Upper lobe of left lung (tissue), 6 donors: ENCODE results near the gene UBQLN1. TPM values are rescaled to one million over a fixed set of nuclear protein-coding genes. Genes with fewer than 3 reads are reported as not detected.

ENCODE experiments used
- ATAC-seq, 2 donors: fragments of 200-7000 bp; cut with Tn5 transposase; one replicate each; pipeline ENCODE4 v1.9.1; 2022; ENCODE audit warnings: mild to moderate bottlenecking in 2 of 2, moderate library complexity in 2 of 2; ENCODE audit not compliant: low FRiP score in 2 of 2
- DNase-seq, 2 donors: peaks; one replicate each; pipeline ENCODE4 v3.0.0-alpha.2; 2019 to 2020
- H3K27ac ChIP-seq, 4 donors: fragments of 200-600 bp; sonication (generic); one replicate each; pipeline ENCODE4 v1.5.1; 2016 to 2019
- H3K27me3 ChIP-seq, 4 donors: fragments of 200-600 bp; sonication (generic); one replicate each; pipeline ENCODE4 v1.5.1; 2017 to 2019
- H3K36me3 ChIP-seq, 4 donors: fragments of 200-600 bp; sonication (generic); one replicate each; pipeline ENCODE4 v1.5.1; 2016 to 2019
- H3K4me1 ChIP-seq, 4 donors: fragments of 200-600 bp; sonication (generic); one replicate each; pipeline ENCODE4 v1.5.1; 2018 to 2019
- H3K4me3 ChIP-seq, 4 donors: fragments of 200-600 bp; sonication (generic); one replicate each; pipeline ENCODE4 v1.5.1; 2017 to 2019; ENCODE audit warnings: mild to moderate bottlenecking in 2 of 4, moderate library complexity in 1 of 4
- H3K9me3 ChIP-seq, 4 donors: fragments of 200-600 bp; sonication (generic); one replicate each; pipeline ENCODE4 v1.5.1; 2018 to 2019
- EP300 ChIP-seq, 4 donors: sonication (generic); formaldehyde crosslinking; IDR thresholded peaks; one replicate each; pipeline ENCODE4 v1.5.1; 2017; ENCODE audit warnings: antibody characterized with exemption in 4 of 4, control low read depth in 2 of 4
- POLR2A ChIP-seq, 4 donors: fragments of 450-650 bp; IDR thresholded peaks; one replicate each; pipeline ENCODE4 v1.5.1; 2016 to 2017; ENCODE audit warnings: antibody characterized with exemption in 4 of 4, mild to moderate bottlenecking in 2 of 4
- POLR2AphosphoS5 ChIP-seq, 2 donors: sonication (generic); formaldehyde crosslinking; IDR thresholded peaks; one replicate each; pipeline ENCODE4 v1.5.1; 2017; ENCODE audit warnings: antibody characterized with exemption in 2 of 2
- WGBS, 2 donors: methylation state at CpG; one replicate each; pipeline ENCODE4 v1.1.5; 2017 to 2018; 5-methylcytosine and 5-hydroxymethylcytosine counted together
- total RNA-seq, 6 donors: library from RNA; depleted of rRNA in 4 of 6; stranded (reverse); fragments of >200 nt in 4 of 6; gene quantifications; one replicate each; pipeline versions ENCODE4 v1.1.0 to v1.2.1, GENCODE V29; 2016 to 2021
- TF ChIP-seq, protein P1 (sequence below), 6 experiments: fragments of 450-650 bp in 4 of 6; fragments of 200-600 bp in 2 of 6; sonication (generic) in 2 of 6; IDR thresholded peaks; one replicate each; pipeline ENCODE4 v1.5.1; 2016 to 2019; ENCODE audit warnings: antibody characterized with exemption in 6 of 6
- donor health status: DM: no; HTN: no; CAD: no; lungs with moderate emphysema.
- donor health status: DM: no; HTN: yes; CAD: no; lungs with severe emphysema.

Gene UBQLN1
- total RNA-seq, 6 donors from 2014 or later: 75.6 to 113 (median 84.7) TPM

- TF ChIP-seq, protein P1, sequence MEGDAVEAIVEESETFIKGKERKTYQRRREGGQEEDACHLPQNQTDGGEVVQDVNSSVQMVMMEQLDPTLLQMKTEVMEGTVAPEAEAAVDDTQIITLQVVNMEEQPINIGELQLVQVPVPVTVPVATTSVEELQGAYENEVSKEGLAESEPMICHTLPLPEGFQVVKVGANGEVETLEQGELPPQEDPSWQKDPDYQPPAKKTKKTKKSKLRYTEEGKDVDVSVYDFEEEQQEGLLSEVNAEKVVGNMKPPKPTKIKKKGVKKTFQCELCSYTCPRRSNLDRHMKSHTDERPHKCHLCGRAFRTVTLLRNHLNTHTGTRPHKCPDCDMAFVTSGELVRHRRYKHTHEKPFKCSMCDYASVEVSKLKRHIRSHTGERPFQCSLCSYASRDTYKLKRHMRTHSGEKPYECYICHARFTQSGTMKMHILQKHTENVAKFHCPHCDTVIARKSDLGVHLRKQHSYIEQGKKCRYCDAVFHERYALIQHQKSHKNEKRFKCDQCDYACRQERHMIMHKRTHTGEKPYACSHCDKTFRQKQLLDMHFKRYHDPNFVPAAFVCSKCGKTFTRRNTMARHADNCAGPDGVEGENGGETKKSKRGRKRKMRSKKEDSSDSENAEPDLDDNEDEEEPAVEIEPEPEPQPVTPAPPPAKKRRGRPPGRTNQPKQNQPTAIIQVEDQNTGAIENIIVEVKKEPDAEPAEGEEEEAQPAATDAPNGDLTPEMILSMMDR (IDR thresholded peaks at IDR 0.05): no peak
- TF ChIP-seq POLR2AphosphoS5 (IDR thresholded peaks at IDR 0.05) (no peak), POLR2A (IDR thresholded peaks at IDR 0.05) (no peak), EP300 (IDR thresholded peaks at IDR 0.05) (no peak)
- Histone ChIP-seq H3K9me3 (no peaks in the 10 kb centered on the region), H3K4me1 (no peaks in the 10 kb centered on the region), H3K36me3 (no peaks in the 10 kb centered on the region), H3K27me3 (no peaks in the 10 kb centered on the region), H3K4me3 (no peak overlapping the region), H3K27ac (no peak overlapping the region)
- WGBS, 2 donors: 91 to 94% methylated on average over 1 of the region's 1 CpG
- no peak for ATAC-seq
- DNase-seq: no peak
These were observed 7.5 kb upstream of the UBQLN1 start for GRCh38 chr9:83715221-83715620.

DNA sequence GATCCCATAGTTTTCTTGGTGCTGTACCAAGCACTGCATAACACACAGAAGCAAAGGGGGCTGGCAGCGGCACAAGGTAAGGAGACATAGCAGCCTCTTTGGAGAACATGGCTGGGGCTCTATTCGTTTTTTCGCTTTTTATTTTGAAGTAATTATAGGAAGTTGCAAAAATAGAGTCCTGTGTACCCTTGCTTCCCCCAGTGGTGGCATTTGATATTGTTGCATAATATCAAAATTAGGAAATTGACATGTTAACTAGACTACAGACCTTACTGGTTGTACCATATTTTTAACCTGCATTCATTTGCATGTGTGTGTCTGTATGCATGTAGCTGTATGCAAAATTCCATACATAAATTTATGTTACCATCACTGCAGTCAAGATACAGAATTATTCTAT lies 6.6 kb upstream of the UBQLN1 start:
- H3K27ac ChIP-seq: no peak overlapping the region
- H3K9me3 ChIP-seq: no peaks in the 10 kb centered on the region
- no peak for DNase-seq
- 54 to 68% methylated on average over 3 of the region's 3 CpGs for WGBS, 2 donors
- no peaks in the 10 kb centered on the region for H3K27me3 ChIP-seq
- TF ChIP-seq POLR2A (IDR thresholded peaks at IDR 0.05): no peak
- TF ChIP-seq, protein P1 (IDR thresholded peaks at IDR 0.05): peak in 1 of 6 experiments; percentile 34
- H3K36me3 ChIP-seq: no peaks in the 10 kb centered on the region
- H3K4me1 ChIP-seq: no peaks in the 10 kb centered on the region
- peak in 1 of 2 donors; percentile 46 for ATAC-seq
- no peak overlapping the region for H3K4me3 ChIP-seq

- Histone ChIP-seq H3K27ac (peak overlapping the region; percentile 98 to 99 (median 99)), H3K4me3 (peak overlapping the region; percentile 61 to 82 (median 80)), H3K36me3 (no peaks in the 10 kb centered on the region), H3K9me3 (no peaks in the 10 kb centered on the region), H3K27me3 (no peaks in the 10 kb centered on the region), H3K4me1 (peaks cover 13 to 33% (median 16%) of the 10 kb centered on the region in 4 donors)
- DNase-seq (peak; percentile 40 to 89), ATAC-seq (peak; percentile 70 to 81)
- 14 to 15% methylated on average over 20 of the region's 20 CpGs for WGBS, 2 donors
- TF ChIP-seq POLR2A (IDR thresholded peaks at IDR 0.05): no peak
- TF ChIP-seq, protein P1 (IDR thresholded peaks at IDR 0.05): peak in 1 of 6 experiments; percentile 20
- TF ChIP-seq EP300 (IDR thresholded peaks at IDR 0.05): no peak
- peak in 1 of 2 donors; percentile 16 for TF ChIP-seq POLR2AphosphoS5 (IDR thresholded peaks at IDR 0.05)
These were observed 879 bp upstream of the UBQLN1 start for GRCh38 chr9:83708515-83709158.

DNA sequence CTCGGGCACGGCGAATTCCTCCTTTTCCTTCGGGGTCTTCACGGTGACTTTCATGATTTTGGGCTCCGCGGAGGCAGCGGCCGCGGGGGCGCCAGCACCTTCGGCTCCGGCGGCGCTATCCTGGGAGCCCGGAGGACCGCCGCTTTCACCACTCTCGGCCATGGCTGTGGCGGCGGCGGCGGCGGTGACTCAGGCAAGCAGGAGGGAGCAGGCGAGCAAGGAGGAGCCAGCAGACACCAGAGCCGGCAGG lies 315 bp downstream of the UBQLN1 start:
- Histone ChIP-seq H3K27me3 (no peaks in the 10 kb centered on the region), H3K4me1 (peaks cover 13 to 45% (median 16%) of the 10 kb centered on the region in 4 donors), H3K4me3 (peak overlapping the region; percentile 61 to 82 (median 80)), H3K36me3 (no peaks in the 10 kb centered on the region), H3K9me3 (no peaks in the 10 kb centered on the region), H3K27ac (peak overlapping the region; percentile 98 to 99 (median 99))
- 0% methylated on average over 1 to 4 of the region's 26 CpGs for WGBS, 2 donors
- DNase-seq (peak in 1 of 2 donors; percentile 95), ATAC-seq (peak; percentile 78 to 90)
- TF ChIP-seq EP300 (IDR thresholded peaks at IDR 0.05) (no peak), POLR2A (IDR thresholded peaks at IDR 0.05) (no peak), POLR2AphosphoS5 (IDR thresholded peaks at IDR 0.05) (no peak)
- TF ChIP-seq, protein P1 (IDR thresholded peaks at IDR 0.05): no peak
